NCI-H82 (cell line): Measurements from ENCODE around the gene ACSF3.

ENCODE experiments used
- DNase-seq: peaks from one replicate; lab custom pipeline; 2025; lab: John Stamatoyannopoulos, UW

The ACSF3 gene

DNA sequence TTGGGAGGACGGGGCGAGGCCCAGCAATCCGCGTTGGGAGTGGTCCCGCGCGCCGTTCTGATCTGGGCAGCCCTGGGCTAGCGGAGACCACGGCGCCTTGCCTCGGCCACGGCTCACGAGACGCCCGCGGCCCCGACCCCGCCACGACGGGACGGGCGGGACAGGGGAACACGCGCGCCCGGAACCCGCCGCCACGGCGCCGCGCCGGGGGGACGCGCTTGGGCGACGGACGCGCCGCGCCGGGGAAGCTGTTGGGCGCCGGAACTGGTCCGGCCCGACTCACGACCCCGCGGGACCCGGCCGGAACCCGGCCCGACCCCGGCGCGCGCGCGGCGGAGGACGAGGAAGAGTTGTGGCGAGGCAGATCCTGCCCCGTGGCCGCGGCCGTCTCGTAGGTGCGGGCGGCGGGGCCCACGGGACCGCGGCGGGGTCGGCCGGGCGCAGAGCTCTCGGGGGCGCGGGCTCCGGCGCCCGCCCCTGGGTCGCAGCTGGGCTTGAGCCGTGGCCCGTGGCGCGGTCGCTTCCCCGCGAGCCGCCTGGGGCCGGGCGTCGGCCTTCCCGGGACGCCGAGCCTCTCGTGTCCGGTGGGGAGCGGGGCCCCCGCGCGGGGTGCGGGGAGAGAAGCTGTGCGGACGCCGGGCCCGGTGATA lies at the start of gene ACSF3:
ACSF3 (plus strand) TSS at position 251 of the 650 bp plus-strand sequence. CDS start 6,830 bp downstream, outside the sequence.
- peak; percentile 63 for DNase-seq

DNA sequence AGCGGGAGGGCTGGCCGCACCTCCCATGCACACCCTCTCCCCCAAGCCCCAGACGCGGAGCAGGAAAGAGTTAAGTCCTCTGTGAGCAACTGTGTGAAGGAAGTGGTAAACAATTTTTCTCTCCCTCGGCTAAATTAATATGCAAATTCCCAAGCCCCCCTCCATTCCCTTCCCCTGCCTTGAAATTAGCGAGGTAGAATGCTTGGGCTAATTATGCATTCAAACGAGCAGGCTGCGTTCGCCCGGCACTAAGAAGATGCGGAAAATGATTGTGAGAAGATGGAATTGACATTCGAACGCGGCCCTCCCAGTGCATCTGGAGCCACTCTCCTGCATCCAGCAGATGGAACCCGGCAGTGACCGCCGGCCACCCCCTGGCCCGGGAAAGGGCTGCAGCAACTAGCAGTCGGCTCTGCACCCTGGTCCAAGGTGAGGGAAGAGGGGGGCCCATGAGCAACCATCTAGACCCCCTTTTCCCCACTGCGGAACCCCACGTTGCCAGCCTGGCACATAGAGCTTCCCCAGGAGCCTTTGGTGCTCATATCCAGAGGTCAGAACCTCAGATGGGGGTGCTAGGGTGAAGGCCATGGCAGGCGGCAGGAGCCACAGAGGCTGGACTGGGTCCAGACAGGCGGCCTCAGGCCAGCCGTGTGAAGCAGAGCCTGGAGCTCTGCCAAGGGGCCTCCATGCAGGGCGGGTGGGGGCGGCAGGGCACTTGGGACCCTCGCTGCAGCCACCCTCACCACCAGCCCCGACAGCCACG lies 49.1 kb upstream of the ACSF3 start:
- DNase-seq: no peak

DNA sequence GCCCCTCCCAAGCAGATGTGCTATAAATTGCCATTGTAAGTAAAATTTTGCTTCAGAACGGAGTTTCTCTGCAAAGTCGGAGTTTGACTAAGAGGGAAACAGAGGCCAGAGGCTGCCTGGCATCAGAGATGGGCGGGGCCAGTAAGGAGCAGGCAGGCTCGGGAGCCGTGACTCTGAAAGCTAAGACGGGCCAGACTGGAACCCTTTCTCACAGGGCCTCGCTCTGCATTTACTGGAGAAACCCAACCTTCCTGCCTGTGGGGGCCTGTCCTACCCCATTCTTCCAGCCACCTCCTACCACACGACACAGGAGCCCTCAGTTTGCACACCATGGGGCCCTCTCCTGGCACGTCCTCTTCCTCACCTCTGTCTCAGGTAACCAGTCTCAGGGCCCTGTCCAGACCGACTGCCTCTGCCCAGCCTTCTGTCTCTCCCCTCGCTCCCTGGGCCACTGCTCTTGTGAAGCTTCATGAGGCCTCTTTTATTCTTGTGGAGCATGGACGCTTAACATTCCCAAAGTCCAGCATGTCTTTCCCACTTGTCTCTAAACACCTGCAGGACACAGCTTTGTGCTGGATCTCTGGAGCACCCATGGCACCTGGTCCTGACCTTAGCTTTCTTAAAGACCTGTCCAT lies 48.4 kb upstream of the ACSF3 start:
- no peak for DNase-seq

DNA sequence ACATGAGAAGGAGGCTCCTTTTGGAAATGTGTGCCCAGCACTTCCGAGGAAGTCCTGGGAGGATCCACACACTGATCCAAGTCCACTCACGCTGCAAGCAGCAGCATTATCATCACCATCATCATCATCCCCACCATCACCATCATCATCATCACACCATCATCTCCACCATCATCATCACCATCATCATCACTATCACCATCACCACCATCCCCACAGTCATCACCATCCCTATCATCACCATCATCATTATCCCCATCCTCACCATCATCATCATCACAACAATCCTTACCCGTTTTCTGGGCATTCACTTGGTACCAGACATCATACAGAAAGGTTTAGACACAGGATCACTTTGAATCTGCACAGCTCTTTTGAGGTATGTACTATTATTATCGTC lies 47.8 kb upstream of the ACSF3 start:
- DNase-seq: no peak

DNA sequence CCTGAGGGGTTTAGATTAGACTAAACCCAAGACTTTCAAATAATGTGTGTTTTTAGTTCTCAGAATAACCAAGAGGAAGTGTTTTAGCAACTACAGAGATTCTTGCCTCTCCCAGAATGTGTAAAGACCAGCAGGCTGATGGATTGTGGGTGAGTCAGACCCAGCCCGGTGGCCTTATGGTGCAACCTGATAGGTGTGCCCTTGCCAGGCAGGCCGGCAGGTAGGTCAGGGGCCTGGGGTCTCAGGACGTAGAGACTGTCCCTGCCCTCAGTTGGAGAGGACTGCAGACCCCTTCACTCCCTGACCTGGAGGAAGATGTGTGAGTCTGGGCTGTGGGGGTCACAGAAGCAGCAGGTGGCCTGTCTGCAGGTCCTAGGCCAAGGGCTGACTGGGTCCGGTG lies 47.2 kb upstream of the ACSF3 start:
- no peak for DNase-seq

DNA sequence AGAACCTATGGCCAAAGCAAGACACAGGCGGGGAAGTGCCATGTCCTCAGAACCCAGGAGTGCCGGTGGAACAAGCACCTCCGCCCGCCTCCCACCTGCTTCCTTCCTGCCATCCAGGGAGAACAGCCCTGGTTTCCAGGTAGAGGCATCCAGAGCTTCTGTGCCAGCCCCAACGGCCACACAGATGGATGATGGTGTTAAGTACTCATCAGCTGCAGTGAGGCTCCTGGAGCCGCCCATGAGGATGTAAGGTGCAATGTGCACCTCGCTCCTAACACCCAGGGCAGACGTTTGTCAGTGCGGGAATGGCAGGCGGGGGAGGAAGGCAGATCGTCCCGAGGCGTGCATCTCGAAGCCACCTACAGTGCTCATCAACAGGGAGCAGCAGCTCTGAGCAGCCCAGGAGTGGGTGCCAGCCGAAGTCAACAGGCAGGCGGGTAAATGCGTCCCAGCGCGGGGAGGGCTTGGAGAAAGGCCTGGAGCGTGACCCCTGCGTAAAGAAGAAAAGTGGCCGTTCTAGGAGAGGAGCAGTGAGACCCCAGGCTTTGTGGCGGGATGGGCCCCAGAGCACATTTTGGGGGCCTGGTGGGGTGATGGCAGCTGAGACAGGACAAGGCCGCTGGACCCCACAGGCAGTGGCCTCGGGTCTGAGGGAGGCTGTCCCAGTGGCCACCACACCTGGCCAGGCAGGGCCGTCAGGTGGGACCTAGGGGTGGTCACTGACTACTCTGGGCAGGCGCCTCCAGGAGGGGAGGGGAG lies 46.1 kb upstream of the ACSF3 start:
- no peak for DNase-seq

DNA sequence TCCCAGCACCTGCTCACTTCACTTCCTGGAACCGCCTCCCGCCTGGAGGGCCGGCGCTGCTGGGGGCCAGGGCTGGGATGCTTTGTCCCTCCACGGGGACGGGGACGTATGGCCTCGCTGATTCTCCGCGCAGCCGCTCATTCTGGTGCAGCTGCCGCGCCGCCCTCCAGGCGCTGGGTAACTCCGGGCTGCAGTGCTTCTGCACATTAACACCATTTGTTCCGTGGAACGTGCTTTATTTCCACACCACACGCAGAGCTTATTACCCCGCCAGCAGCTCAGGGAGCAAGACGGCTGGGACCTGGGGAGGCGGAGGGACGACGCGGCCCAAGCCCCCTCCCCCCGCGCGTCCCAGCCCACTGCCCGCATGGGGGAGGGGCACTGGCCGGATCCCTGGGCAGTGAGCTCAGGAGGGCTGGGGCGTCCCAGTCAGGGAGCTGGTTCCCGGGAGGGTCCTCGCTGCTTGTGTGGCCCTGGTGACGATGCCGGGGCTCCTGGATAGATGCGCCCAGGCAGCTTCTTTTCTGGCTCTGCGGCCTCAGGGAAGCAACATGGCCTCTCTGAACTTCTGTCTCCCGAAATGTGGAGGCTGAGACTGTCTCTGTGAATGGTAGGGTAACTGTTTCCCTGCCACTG lies 45.4 kb upstream of the ACSF3 start:
- DNase-seq: no peak

DNA sequence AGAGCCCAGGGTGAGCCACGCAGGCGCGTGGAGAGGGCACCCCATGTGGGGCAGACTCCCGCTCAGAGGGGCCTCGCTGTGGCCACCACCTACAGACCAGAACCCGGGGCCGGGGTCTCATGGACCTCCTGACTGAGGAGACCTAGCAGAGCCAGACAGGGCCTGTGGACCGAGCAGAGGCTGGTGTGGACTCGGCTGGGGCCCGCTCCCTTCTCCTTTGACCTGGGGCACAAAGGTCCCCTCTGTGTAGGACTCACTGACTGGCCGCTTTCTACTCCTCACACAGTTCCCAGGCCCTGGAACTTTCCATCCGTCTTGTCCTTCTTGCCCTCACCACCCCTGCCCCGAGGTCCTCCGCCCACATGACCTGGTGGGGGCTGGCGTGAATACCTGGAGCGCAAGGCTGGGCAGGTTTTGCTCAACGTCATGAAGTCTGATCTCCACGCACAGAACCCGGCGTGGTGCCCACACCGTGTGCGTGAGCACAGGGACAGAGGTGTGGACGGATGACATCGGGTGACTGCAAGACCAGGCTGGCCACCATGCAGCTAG lies 44.7 kb upstream of the ACSF3 start:
- no peak for DNase-seq

DNA sequence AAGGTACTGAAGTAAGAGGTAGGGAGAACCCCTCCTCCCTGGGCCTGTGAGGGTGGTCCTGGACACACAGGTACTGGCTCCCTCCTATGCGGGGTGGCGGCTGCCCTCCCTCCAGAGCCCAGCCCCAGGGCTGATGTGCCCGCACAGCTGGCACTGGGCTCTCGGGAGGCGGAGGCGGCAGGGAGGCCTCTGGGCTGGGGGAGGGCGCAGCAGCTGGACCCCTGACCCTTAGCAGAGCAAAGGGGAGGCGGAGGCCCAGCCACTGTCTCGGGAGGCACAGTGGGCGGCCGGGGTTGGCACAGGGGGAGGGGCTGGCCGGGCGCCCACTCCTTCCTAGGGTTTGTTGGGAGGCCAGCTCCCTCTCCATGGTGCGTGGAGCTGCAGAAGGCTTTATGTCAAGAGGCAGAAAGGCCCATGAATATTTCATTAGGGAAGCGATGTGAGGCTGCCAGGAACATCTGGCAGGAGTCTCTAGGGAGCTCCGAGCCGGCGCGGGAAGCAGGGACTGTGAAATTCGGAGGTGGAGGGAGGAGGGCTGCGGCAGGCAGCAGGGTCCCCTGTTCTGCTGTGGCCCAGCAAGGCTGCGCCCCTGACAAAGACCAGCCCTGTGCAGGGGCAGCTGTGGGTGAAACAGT lies 44.1 kb upstream of the ACSF3 start:
- DNase-seq: peak; percentile 61

DNA sequence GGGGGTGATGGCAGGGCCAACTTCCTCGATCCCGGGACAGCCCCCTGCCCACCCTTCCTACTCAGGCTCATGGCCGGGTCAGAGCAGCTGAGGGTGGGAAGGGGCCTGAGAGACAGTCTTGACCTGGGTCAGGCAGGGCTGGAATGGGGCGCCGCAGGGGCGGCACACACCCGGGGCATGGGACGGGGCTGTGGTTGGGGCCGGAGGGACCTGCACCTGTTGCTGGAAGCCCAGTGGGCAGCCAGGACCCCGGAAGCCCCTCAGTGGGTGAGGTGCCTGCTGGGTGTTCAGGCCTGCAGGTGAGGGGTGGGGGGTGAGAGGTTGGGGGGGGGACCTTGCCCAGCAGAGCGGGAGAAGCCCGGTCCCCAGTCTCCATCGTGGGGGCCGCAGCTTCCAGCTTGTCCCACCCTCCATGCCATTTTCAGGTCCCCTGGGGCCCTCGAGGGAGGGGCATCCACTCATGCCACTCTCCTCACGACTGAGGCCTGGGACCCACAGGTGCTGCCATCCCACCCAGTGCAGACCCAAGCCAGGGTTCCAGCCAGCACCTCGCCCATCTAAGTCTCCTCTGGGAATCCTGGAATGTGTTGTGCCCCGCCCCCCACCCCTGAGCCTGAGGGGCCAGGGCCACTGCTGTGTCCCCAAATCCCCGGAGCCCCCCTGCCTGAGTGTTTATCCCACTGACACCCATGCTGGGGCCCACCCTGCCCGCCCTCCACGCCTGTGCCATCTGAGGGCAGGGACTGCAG lies 43.4 kb upstream of the ACSF3 start:
- no peak for DNase-seq

DNA sequence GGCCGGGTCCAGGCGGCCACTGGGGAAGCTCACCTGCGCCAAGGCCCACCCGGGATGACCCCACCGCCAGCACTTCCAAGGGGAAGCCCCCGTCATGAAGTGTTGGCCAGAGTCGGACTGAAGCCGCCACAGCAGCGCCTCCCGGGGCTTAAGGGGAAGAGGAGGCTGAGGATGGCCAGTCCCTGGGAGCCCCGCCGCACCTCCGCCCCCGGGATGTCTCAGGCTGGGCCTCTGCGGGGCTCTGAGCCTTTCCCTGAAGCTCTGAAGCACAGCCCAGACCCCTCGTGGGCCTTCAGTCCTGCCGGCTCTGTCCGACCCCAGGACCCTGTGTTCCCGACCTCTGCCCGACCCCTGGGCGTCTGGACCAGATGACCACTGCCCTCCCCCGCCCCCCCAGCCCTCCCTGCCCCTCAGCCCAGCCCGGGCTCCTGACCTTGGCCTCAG lies 42.8 kb upstream of the ACSF3 start:
- no peak for DNase-seq

DNA sequence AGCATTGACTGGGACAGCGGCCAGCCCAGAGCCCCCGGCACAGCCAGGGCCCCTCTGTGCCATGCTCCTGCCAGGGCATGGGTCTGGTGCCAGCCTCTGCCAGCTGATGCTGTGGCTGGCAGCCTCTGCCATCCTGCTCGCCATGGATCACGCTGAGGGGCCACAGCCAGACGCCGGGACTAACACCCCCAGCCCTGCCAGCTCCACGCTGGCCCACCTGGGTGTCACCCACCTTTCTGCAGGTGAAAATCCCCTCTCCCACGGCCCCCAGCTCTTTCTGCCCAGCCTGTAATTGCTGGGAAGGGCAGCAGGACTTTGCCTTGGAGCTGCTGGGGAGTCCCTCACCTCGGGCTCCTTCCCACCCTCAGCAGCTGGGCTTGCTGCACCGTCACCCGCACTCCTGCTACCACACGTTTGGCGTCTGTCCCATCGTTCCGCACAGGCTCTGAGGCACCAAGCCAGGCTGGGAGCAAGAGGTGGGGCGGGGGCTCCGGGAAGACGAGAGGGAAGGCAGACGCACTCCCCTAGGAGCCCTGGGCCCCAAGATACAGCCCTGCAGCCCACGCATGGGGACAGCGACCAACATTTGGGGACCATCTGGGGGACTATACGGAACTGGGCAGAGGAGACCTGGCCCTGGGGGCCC lies 42.0 kb upstream of the ACSF3 start:
- DNase-seq: no peak

DNA sequence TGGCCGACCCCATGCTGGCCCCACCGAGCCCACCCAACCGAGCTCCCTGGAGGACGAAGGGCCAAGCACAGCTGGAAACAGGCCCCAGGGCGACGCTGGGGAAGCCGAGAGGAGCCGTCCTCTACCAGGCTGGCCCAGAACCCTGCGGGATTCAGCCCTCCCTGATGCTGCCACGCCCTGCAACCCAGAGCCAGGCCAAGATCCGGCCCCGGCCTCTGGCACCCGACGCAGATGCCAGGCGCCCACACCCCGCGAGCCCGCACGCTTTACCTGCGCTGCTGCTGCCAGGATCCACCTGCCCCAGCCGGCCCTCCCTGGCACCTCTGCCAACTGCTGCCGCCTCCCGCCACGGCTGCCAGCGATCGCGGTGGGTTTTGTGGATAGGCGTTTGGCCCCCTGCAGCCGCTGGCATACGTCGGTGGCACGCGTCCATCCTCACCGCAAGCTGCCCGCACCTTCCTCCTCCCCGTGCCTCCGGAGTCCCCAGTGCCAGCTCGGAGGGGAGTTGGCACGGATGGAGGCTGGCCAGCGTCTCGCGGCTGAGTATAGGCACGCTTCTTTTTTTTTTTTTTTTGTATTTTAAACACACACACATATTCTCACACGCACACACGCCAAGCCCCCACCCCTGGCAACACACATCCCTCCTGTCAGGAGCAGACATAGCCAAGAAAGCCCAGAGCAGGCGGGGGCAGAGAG lies 41.3 kb upstream of the ACSF3 start:
- DNase-seq: no peak

DNA sequence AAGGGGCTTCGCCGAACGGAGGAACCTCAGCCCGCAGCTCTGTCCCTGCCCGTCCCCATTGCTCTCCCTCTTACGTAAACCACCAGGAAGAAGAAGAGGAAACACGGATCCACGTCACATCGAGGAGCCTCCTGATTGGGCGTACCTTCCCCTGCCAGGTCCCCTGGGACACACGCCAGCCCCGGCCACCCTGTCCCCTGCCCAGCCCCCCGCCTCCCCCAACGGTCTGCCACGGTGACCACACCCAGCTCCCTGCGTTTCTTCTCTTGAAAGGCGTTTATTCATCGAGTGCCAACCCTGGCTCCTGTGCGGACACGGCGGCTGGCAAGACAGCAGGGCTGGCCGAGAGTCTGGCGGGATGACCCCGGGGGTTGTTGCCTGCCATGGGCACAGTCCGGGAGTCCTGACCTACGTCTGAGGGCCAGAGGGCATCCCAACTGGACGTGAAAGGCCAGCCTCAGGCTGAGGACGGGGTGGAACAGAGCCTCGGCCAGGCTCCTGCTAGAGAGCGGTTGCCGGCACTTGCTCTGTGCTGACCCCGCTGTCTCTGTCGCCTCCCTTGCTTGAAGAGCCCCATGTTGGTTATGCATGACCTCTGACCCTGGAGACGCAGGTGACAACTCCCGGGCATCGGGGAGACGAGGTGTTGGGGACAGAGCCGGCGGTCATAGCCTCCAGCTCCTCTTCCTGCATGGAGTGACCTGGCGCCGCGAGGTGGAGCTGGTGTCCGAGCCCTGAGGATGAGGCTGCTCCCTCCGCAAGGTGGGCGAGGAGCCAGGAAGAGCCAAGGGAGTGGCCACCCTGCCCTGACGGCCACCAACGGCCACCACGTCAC lies 40.5 kb upstream of the ACSF3 start:
- peak; percentile 64 for DNase-seq

DNA sequence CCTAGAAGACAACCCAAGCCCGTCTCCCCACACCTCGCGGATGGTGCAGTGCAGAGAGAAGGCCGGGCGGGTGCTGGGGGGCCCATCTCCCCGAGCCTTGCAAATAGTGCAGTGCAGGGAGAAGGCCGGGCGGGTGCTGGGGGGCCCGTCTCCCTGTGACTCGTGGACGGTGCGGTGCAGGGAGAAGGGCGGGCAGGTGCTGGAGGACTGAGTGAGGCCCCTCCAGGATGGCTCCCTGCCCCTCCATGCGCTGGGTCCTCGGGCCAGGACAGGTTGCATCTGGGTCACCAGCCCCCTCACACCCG lies 40.0 kb upstream of the ACSF3 start:
- no peak for DNase-seq

DNA sequence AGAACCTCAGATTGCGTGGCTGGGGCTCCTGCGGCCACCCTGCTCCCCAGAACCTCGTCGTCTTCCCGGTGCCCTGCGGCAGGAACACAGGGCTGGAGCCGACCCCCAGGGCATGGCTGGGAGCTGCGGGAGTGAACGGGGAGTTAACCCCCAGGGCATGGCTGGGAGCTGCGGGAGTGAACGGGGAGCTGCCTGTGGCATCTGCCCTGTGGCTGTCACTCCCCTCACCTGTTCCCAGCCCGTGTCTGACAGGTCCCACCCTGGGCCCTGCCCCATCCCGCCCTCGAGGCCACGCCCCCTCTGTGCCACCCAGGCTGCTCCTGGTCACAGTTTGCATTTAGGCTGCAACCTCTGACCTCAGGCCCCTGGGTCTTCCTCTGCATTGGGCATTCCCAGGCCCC lies 39.4 kb upstream of the ACSF3 start:
- DNase-seq: no peak

DNA sequence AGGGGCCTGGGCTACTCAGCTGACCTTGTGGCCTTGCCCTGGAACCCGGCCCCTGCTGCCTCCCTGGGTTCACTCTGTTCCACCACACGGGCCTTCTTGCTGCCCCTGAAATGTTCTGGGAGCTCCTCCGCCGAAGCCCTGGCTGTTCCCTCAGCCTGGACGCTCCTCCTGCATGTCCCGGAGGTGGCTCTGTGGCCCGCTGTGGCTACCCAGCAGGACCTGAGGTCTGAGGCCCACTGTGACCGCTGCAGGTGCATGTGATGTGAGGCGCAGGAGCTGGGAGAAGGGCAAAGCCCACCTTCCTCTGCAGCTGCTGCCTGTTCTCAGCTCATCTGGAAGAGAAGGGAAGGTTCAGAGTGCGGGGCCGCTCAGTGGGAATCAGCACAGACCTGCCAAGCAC lies 38.9 kb upstream of the ACSF3 start:
- no peak for DNase-seq

DNA sequence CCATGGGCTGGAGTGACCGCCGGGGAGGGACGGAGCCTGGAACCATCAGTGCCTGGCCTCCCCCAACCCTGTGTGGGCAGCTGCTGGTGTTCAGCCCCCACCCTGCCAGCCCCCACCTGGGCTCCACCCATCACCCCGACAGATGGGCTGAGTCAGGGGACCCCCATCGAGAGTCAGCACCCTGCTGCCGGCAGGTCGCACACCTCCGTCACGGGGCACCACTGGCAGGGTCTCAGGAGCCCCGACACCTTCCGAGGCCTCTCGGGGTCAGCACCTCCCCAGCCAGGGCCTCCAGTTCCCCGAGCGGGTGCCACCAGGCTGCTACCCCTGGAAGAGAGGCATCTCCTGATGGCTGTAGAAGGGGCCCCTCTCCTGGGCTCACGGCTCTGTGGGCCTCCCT lies 38.3 kb upstream of the ACSF3 start:
- DNase-seq: no peak
